Sigmoid colon (tissue), 4 donors: ENCODE measurements around the gene YIF1B.

ENCODE experiments used
- CTCF ChIP-seq, 4 experiments: fragments of 450-650 bp in 3 of 4; fragments of 200-600 bp in 1 of 4; IDR thresholded peaks; one replicate each; pipeline ENCODE4 v1.5.1; 2016 to 2019; ENCODE audit warnings: antibody characterized with exemption in 4 of 4, mild to moderate bottlenecking in 3 of 4, moderate library complexity in 2 of 4
- EP300 ChIP-seq, 4 donors: sonication (generic); formaldehyde crosslinking; IDR thresholded peaks; one replicate each; pipeline ENCODE4 v1.6.1; 2017; ENCODE audit warnings: antibody characterized with exemption in 4 of 4
- POLR2A ChIP-seq, 2 donors: fragments of 450-650 bp; IDR thresholded peaks; one replicate each; pipeline ENCODE4 v1.6.1; 2016; ENCODE audit warnings: antibody characterized with exemption in 2 of 2, mild to moderate bottlenecking in 2 of 2, moderate library complexity in 2 of 2

- TF ChIP-seq CTCF (IDR thresholded peaks at IDR 0.05), result no peak
- TF ChIP-seq POLR2A (IDR thresholded peaks at IDR 0.05), result no peak
- TF ChIP-seq EP300 (IDR thresholded peaks at IDR 0.05), result no peak
Measured at GRCh38 chr19:38273499-38273898, 42.2 kb downstream of the YIF1B start.
